HTR-8/SVneo (cell line): ENCODE measurements around the gene CIAPIN1.
A peak's percentile ranks its signal among the peaks of the same experiment; 100 is the strongest.

Experiments used
- DNase-seq: peaks from one replicate; pipeline ENCODE4 v3.0.0; 2011; ENCODE audit warnings: low spot score, mixed read lengths; ENCODE audit not compliant: insufficient read length
- FAIRE-seq: peaks from 2 replicates; lab custom pipeline; 2011; peaks lifted over from hg19 to GRCh38; lab: Jason Lieb, UNC

The CIAPIN1 gene

GRCh38 chr16:57477531-57478202, 30.5 kb upstream of the CIAPIN1 start:
- FAIRE-seq (no peak), DNase-seq (no peak)

GRCh38 chr16:57476546-57477410, 29.6 kb upstream of the CIAPIN1 start:
- no peak for DNase-seq

GRCh38 chr16:57475711-57476339, 28.6 kb upstream of the CIAPIN1 start:
- DNase-seq (no peak), FAIRE-seq (no peak)

More at GRCh38 chr16:57476546-57477410, 29.6 kb upstream of the CIAPIN1 start:
- no peak for FAIRE-seq

- no peak for DNase-seq
- FAIRE-seq, result no peak
These were observed 27.8 kb upstream of the CIAPIN1 start for GRCh38 chr16:57474671-57475661.

GRCh38 chr16:57473906-57474305, 26.7 kb upstream of the CIAPIN1 start:
- FAIRE-seq (no peak), DNase-seq (no peak)

- DNase-seq (no peak), FAIRE-seq (no peak)
These were observed 26.1 kb upstream of the CIAPIN1 start for GRCh38 chr16:57473176-57473840.

GRCh38 chr16:57472665-57473060, 25.5 kb upstream of the CIAPIN1 start:
- no peak for DNase-seq
- no peak for FAIRE-seq

- DNase-seq, result no peak
- no peak for FAIRE-seq
These were observed 24.9 kb upstream of the CIAPIN1 start for GRCh38 chr16:57471852-57472664.

GRCh38 chr16:57471209-57471608, 24.0 kb upstream of the CIAPIN1 start:
- DNase-seq (no peak), FAIRE-seq (no peak)

- FAIRE-seq (no peak), DNase-seq (no peak)
These were observed 23.5 kb upstream of the CIAPIN1 start for GRCh38 chr16:57470711-57471110.

- FAIRE-seq (no peak), DNase-seq (no peak)
These were observed 22.8 kb upstream of the CIAPIN1 start for GRCh38 chr16:57469917-57470470.

GRCh38 chr16:57469046-57469445, 21.9 kb upstream of the CIAPIN1 start:
- FAIRE-seq (no peak), DNase-seq (no peak)

GRCh38 chr16:57468346-57468745, 21.2 kb upstream of the CIAPIN1 start:
- FAIRE-seq, result no peak
- DNase-seq, result no peak

- no peak for DNase-seq
- peak; percentile 4 for FAIRE-seq
These were observed 17.3 kb upstream of the CIAPIN1 start for GRCh38 chr16:57464523-57464922.

GRCh38 chr16:57462978-57463362, 15.8 kb upstream of the CIAPIN1 start:
- FAIRE-seq (no peak), DNase-seq (no peak)

- DNase-seq, result peak; percentile 82
- peak; percentile 96 for FAIRE-seq
These were observed 15.2 kb upstream of the CIAPIN1 start, which contains the start of gene POLR2C for GRCh38 chr16:57462209-57462977. Gene POLR2C, plus strand, starts transcription at chr16:57462679. Its CDS starts 46 bp downstream, at chr16:57462725.

GRCh38 chr16:57452021-57452420, 4.8 kb upstream of the CIAPIN1 start:
- DNase-seq (no peak), FAIRE-seq (no peak)
